Measurements from ENCODE around the gene WAPL.

DNA sequence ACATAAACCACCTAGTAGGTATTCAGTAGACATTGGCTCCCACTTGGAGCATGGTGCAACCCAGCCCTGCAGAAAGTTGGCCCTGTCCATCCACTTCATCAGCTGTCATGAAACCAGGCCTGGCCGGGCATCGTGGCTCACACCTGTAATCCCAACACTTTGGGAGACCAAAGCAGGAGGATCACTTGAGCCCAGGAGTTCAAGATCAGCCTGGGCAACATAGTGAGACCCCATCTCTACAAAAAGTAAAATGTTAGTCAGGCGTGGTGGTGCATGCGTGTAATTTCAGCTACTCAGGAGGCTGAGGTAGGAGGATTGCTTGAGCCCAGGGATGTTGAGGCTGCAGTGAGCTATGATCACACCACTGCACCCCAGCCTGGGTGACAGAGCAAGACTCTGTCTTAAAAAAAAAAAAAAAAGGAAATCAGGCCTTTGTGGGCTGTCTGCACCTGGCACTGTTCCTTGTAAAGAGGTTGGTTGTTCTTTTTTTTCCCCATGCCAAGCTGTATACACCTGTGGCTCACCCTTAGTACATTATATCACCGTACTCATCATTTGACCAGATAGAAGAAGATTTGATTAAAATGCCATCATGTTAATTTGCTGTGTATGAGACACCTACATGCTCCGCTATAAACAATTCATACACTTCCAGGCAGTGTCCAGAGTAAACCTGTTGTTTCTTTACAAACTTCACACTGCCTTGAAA is 109.6 kb downstream of the WAPL start:
- TF ChIP-seq CTCF (IDR thresholded peaks at IDR 0.05) = no peak
- TF ChIP-seq EZH2 (IDR thresholded peaks at IDR 0.05; ENCODE audit: borderline replicate concordance, insufficient read depth, low read depth, low read length, poor library complexity, severe bottlenecking) = no peak
